ENCODE results near the gene ZFYVE27.

Gene ZFYVE27

GRCh38 chr10:97715259-97715874, 21.6 kb upstream of the ZFYVE27 start:
- DNase-seq: no peak

DNA sequence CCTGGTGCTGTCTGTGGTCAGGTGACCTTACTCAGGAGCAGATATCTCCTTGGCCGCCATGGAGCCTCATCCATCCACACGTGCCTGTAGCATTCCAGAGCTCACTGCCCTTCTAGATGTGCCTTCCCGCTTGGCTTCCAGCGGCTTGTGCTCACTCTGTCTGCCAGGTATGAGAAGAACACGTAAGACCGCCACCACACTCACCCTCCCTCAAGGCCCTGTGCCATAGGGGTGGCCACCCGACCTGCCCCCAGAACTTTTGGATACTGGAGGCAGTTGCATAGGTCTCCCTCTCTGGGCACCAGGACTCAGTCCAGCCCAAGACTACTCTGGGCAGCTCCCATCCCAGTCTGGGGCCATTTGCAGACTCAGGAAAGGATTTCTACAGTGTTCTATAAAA, 19.3 kb upstream of the ZFYVE27 start:
- no peak for DNase-seq

GRCh38 chr10:97718178-97718577, 18.8 kb upstream of the ZFYVE27 start:
- DNase-seq: no peak

- DNase-seq: no peak
These were observed 18.2 kb upstream of the ZFYVE27 start for GRCh38 chr10:97718659-97719142.

DNA sequence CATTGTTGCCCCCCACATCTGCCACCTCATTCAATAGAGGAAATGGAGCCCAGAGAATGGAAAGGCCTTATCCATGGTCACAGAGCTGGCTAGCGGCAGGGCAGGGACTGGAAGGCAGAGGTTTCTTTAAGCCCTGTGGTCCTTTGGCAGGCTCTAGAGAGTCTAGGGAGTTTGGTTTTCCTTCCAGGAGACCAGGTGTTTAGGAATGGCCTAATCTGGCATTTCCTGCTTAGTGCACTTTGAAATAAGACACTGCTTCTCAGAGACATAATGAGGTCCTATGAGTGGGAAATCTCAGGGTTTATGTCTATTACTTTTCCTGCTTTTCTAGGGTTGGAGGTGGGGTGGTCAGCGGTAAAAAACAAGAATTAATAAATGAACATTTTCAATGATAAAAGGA, 17.3 kb upstream of the ZFYVE27 start:
- DNase-seq: no peak

DNA sequence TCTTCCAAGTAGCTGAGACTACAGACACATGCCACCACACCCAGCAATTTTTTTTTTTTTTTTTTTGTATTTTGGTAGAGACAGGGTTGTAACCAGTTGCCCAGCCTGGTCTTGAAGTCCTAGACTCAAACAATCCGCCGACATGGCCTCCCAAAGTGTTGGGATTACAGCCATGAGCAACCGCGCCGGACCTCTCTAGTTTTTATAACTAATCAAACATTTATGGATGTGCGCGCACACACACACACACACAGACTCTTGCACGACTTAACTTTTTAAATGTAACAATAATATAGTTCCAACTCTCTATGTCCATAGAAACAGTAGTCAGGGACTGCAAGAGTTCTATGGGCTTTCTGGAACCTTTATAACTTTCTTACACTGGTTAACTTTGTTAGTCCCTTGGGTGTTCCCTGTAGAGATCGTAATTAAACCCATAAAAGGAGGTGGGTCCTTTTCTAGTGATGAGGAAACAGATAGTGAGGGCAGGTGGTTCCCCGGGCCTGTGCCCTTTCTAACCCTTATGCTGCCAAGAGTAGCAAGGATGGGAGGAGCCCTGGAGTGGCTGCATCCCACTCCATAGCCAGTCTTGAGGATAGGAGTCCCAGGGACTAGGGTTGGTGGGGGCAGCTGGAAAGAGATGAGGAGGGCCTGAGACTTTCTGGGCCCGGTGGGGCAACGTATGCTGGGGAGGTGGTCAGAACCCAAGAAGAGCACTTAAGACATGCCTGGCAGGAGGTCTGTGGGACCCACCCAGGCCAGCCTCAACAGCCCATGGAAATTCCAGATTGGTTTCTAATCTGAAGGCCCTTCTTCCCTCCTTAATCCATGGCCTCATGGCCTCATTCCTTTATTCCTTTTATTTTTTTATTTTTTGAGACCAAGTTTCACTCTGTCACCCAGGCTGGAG, 14.8 kb upstream of the ZFYVE27 start:
- no peak for DNase-seq

DNA sequence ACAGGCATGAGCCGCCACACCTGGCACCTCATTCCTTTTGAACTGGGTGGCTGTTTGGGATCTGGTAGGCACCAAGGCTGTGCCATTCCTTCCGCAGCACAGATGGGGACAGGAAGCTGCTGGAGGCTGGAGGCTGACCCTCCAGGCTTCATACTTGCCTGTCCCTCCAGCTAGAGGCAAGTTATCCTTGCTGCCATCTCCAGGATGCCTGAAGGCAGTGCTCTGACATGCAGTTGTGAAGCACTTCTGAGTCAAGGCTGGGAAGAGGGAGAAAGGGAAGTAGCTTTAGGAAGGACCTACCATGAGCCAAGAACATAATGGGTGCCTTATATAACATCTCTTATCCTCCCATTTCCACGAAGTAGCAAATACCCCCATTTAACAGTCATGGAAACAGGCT, 13.9 kb upstream of the ZFYVE27 start:
- no peak for DNase-seq

DNA sequence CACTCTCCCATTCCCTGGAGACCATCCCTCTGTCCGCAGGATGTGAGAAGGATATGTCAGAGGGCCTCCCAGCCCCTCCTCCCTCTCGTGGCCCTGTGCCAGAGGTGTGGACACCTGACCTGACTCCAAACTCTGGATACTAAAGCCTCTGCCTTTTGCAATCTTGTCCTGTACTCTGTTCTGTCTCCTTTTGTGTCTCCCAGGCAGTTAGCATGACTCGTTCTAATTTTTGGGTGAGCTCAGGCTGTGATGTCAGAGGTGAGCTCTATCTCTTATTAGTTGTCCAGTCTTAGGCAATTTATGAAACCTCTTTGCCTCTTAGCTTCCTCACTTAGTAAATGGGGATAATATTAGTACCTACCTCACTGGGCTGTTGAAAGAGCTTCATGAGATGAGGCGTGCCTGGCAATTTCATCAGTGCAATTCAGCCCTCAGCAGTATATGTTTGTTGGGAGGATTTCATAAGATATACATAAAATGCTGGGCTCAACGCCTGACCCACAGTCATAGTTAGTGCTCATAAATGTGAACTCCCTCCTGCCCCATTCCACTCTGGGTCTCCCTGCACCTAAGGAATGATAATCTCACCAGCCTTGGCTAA, 12.5 kb upstream of the ZFYVE27 start:
- DNase-seq: no peak

GRCh38 chr10:97726636-97727178, 10.2 kb upstream of the ZFYVE27 start:
- DNase-seq: no peak

DNA sequence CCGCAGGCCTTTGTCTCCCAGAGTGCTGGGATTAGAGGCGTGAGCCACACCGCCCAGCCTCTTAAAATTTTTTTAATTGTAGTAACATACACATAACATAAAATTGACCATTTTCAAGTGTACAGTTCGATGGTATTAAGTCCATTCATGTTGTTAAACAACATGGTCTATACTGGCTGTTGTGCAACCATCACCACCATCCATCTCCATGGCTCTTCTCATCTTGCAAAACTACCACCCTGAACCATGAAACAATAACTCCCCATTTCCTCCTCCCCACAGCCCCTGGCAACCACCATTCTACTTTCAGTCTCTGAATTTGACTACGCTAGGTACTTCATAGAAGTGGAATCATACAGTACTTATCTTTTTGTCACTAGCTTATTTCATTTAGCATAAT, 7.9 kb upstream of the ZFYVE27 start:
- no peak for DNase-seq

GRCh38 chr10:97731346-97732051, 5.4 kb upstream of the ZFYVE27 start:
- no peak for DNase-seq

DNA sequence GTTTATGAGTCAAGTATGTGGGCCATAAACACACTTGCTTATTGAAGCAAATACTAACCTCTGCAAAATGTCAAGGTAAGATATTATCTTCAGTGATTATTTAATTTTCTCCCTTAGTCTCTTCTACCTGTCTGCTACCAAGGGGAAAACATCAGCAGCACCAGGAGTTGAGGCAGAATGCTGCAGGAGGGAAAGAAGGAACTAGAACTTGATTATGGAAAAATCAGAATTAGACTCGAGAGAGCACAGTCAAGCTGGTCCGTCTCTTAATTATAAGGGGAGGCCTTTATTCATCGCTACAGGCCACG, 4.9 kb upstream of the ZFYVE27 start:
- DNase-seq: no peak

DNA sequence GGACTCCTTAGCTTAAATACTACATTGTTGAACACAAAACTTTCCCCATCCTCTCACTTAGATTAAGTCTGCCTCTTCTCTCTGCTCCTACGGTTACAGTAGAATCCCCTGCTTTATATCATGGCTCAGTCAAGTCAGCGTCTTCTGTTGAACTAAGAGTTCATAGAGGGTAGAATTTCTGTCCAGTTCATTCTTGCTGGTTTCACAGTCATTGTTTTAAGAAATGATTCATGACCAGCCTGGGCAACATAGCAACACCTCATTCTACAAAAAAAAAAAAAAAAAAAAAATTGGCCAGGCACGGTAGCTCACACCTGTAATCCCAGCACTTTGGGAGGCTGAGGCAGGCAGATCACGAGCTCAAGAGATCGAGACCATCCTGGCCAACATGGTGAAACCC, 3.7 kb upstream of the ZFYVE27 start:
- no peak for DNase-seq

GRCh38 chr10:97734021-97734420, 2.9 kb upstream of the ZFYVE27 start:
- DNase-seq: no peak

GRCh38 chr10:97736403-97736901, 476 bp upstream of the ZFYVE27 start:
- no peak for DNase-seq

GRCh38 chr10:97737770-97738265, 890 bp downstream of the ZFYVE27 start:
- no peak for DNase-seq

DNA sequence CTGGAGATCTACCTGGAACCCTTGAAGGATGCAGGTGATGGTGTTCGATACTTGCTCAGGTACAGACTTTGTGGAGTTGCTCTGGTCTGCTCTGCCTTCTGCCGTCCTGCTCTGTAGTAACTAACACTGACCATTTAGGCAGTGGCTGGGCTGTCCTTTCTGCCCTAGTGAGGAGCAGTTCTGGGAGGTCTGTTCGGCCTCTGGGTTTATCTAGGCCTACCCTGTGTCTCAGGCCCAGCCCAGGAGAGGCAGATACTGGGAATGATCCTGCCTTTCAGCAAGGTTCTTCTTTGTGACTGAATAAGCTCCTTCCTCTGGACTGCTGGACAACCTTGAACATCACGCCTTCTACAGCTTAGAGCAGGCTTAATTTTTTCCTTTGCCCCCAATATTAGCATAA, 1.7 kb downstream of the ZFYVE27 start:
- no peak for DNase-seq

- no peak for DNase-seq
These were observed 3.7 kb downstream of the ZFYVE27 start for GRCh38 chr10:97740613-97741012.

- DNase-seq: no peak
These were observed 6.4 kb downstream of the ZFYVE27 start for GRCh38 chr10:97743169-97743943.

DNA sequence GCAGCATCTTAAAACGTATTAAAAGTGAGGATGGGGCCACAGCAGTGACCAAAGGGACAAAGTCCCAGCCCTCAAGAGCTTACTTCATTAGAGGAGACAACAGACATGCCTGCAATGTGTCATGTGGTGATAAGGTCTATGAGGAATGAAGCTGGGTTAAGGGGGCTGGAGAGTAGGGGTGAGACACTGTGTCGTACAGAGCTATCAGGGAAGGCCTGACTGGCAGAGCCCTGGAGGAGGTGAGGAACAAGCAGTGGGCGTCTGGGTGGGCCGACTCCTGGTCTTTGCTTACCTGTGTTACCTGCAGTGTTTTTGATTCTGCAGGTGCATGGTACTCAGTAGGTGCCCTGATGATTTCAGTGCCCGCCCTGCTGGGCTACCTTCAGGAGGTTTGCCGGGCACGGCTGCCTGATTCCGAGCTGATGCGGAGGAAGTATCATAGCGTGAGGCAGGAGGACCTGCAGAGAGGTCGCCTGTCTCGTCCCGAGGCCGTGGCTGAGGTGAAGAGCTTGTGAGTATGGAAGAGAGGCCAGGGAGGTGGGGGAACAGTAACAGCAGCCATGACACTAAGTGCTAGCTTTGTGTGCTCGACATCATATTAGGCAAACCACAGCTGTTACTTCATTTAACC, 7.6 kb downstream of the ZFYVE27 start:
- no peak for DNase-seq

DNA sequence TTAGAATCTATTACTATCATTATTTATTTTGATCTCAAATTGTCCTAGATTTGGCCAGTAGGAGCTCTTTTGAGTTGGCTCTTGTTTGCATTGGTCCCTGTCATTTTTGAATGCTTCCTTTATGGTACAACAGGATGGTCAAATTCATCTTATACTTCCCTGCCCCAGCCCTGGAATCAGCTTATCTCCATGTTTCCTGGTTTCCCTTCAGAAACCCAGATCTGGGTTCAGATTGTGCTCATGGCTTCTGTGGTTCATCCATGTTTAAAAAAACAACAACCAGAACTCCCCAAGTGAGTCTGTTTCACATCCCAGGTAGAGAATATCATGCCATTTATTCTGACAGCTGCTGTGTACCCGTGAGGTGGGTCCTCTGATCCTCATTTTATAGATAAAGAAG, 10.6 kb downstream of the ZFYVE27 start:
- DNase-seq: no peak

DNA sequence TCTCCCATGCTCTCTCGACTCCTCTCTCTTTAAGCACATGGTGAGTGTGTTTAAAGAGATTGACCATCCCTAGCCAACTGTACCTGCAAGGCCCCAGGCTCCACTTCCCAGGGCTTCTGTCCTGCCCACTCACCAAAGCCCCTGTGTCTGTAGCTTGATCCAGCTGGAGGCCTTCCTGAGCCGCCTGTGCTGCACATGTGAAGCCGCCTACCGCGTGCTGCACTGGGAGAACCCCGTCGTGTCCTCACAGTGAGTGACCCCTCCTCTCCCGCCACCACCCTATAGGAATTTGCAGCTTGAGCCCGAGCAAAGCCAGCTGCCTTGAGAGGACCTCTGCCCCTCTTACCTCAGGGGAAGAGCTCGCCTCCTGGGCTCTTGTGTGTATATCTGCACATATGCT, 11.2 kb downstream of the ZFYVE27 start:
- DNase-seq: no peak
